ENCODE data around the gene SREBF2. TPM values are rescaled to one million over a fixed set of nuclear protein-coding genes. Genes with fewer than 3 reads are reported as not detected.

The SREBF2 gene
- total RNA-seq, 3 donors from 2014 or later (not counting 1 experiment from before 2014, with no cell fraction given), result 101 to 106 (median 105) TPM

GRCh38 chr22:41891407-41891806 is 58.5 kb downstream of the SREBF2 start:
- no peak overlapping the region for H3K27ac ChIP-seq (ENCODE audit: low read length)
- no peaks in the 10 kb centered on the region for H3K4me1 ChIP-seq (ENCODE audit: control insufficient read depth, insufficient read depth, low read length)
- H3K4me1 Mint-ChIP-seq, result no peaks in the 10 kb centered on the region
- ATAC-seq (no peak), DNase-seq (no peak)
- no peak overlapping the region for H3K4me3 ChIP-seq (ENCODE audit: low read length)
- no peaks in the 10 kb centered on the region for H3K9me3 Mint-ChIP-seq
- no peaks in the 10 kb centered on the region for H3K27me3 Mint-ChIP-seq (ENCODE audit: low read depth in 2 of 2)
- no peak overlapping the region for H3K27ac Mint-ChIP-seq
- no peaks in the 10 kb centered on the region for H3K27me3 ChIP-seq (ENCODE audit: control insufficient read depth, insufficient read depth, low read length)
- no peaks in the 10 kb centered on the region for H3K9me3 ChIP-seq (ENCODE audit: control insufficient read depth, insufficient read depth, low read length)
- H3K36me3 ChIP-seq (ENCODE audit: control insufficient read depth, insufficient read depth, low read length), result peaks cover 45% of the 10 kb centered on the region
- 98% methylated on average over 9 of the region's 9 CpGs for WGBS (ENCODE audit: insufficient coverage)
- peaks cover 10% of the 10 kb centered on the region for H3K36me3 Mint-ChIP-seq
- no peak overlapping the region for H3K4me3 Mint-ChIP-seq
- no peak for TF ChIP-seq CTCF (IDR thresholded peaks at IDR 0.05)
- intact Hi-C loops (cut with micrococcal nuclease), result no loop called here

GRCh38 chr22:41892721-41893120 is 59.8 kb downstream of the SREBF2 start:
- 97% methylated on average over 4 of the region's 4 CpGs for WGBS (ENCODE audit: insufficient coverage)
- Histone ChIP-seq H3K4me3 (ENCODE audit: low read length) (no peak overlapping the region), H3K27me3 (ENCODE audit: control insufficient read depth, insufficient read depth, low read length) (no peaks in the 10 kb centered on the region), H3K4me1 (ENCODE audit: control insufficient read depth, insufficient read depth, low read length) (no peaks in the 10 kb centered on the region), H3K27ac (ENCODE audit: low read length) (no peak overlapping the region), H3K9me3 (ENCODE audit: control insufficient read depth, insufficient read depth, low read length) (no peaks in the 10 kb centered on the region), H3K36me3 (ENCODE audit: control insufficient read depth, insufficient read depth, low read length) (peaks cover 50% of the 10 kb centered on the region)
- Mint-ChIP-seq H3K27me3 (ENCODE audit: low read depth in 2 of 2) (no peaks in the 10 kb centered on the region), H3K9me3 (no peaks in the 10 kb centered on the region), H3K4me1 (no peaks in the 10 kb centered on the region), H3K27ac (peak overlapping the region in 1 of 2 donors; percentile 31), H3K4me3 (no peak overlapping the region), H3K36me3 (peaks cover 9% of the 10 kb centered on the region)
- ATAC-seq, result peak in 1 of 3 donors; percentile 12
- intact Hi-C loops (cut with micrococcal nuclease), result no loop called here
- TF ChIP-seq CTCF (IDR thresholded peaks at IDR 0.05), result no peak
- DNase-seq, result no peak

GRCh38 chr22:41893591-41894375 is 60.9 kb downstream of the SREBF2 start:
- no peak overlapping the region for H3K27ac ChIP-seq (ENCODE audit: low read length)
- ATAC-seq (no peak), DNase-seq (no peak)
- H3K4me3 Mint-ChIP-seq, result no peak overlapping the region
- no peaks in the 10 kb centered on the region for H3K4me1 Mint-ChIP-seq
- no peaks in the 10 kb centered on the region for H3K9me3 Mint-ChIP-seq
- no peaks in the 10 kb centered on the region for H3K27me3 Mint-ChIP-seq (ENCODE audit: low read depth in 2 of 2)
- H3K36me3 ChIP-seq (ENCODE audit: control insufficient read depth, insufficient read depth, low read length), result peaks cover 54% of the 10 kb centered on the region
- H3K9me3 ChIP-seq (ENCODE audit: control insufficient read depth, insufficient read depth, low read length), result no peaks in the 10 kb centered on the region
- intact Hi-C loops (cut with micrococcal nuclease), result no loop called here
- H3K4me3 ChIP-seq (ENCODE audit: low read length), result no peak overlapping the region
- no peaks in the 10 kb centered on the region for H3K4me1 ChIP-seq (ENCODE audit: control insufficient read depth, insufficient read depth, low read length)
- H3K36me3 Mint-ChIP-seq, result no peaks in the 10 kb centered on the region
- no peak for TF ChIP-seq CTCF (IDR thresholded peaks at IDR 0.05)
- no peak overlapping the region for H3K27ac Mint-ChIP-seq
- 94% methylated on average over 7 of the region's 7 CpGs for WGBS (ENCODE audit: insufficient coverage)
- H3K27me3 ChIP-seq (ENCODE audit: control insufficient read depth, insufficient read depth, low read length), result no peaks in the 10 kb centered on the region

- H3K27ac Mint-ChIP-seq, result no peak overlapping the region
- WGBS (ENCODE audit: insufficient coverage), result 97% methylated on average over 11 of the region's 11 CpGs
Observed at GRCh38 chr22:41898645-41899044, 65.7 kb downstream of the SREBF2 start.

More at GRCh38 chr22:41898645-41899044, 65.7 kb downstream of the SREBF2 start:
- Mint-ChIP-seq H3K27me3 (ENCODE audit: low read depth in 2 of 2) (no peaks in the 10 kb centered on the region), H3K9me3 (no peaks in the 10 kb centered on the region), H3K4me3 (no peak overlapping the region), H3K4me1 (no peaks in the 10 kb centered on the region), H3K36me3 (no peaks in the 10 kb centered on the region)
- no peaks in the 10 kb centered on the region for H3K4me1 ChIP-seq (ENCODE audit: control insufficient read depth, insufficient read depth, low read length)
- no peak overlapping the region for H3K4me3 ChIP-seq (ENCODE audit: low read length)
- ATAC-seq, result no peak
- H3K27ac ChIP-seq (ENCODE audit: low read length), result no peak overlapping the region
- H3K27me3 ChIP-seq (ENCODE audit: control insufficient read depth, insufficient read depth, low read length), result no peaks in the 10 kb centered on the region
- peaks cover 55% of the 10 kb centered on the region for H3K36me3 ChIP-seq (ENCODE audit: control insufficient read depth, insufficient read depth, low read length)
- DNase-seq, result no peak
- intact Hi-C loops (cut with micrococcal nuclease), result no loop called here
- no peak for TF ChIP-seq CTCF (IDR thresholded peaks at IDR 0.05)
- no peaks in the 10 kb centered on the region for H3K9me3 ChIP-seq (ENCODE audit: control insufficient read depth, insufficient read depth, low read length)

All from natural killer cell (primary cell).